Osteocyte (in vitro differentiated cells): ENCODE results near the gene ABCC1. TPM values are rescaled to one million over a fixed set of nuclear protein-coding genes. Genes with fewer than 3 reads are reported as not detected.

Experiments
- DNase-seq: peaks from one replicate; pipeline ENCODE4 v3.0.0; 2021; ENCODE audit warnings: mixed read lengths; ENCODE audit not compliant: unreplicated experiment; ENCODE audit errors: extremely low spot score
- H3K27ac Mint-ChIP-seq: one replicate; pipeline ENCODE4 v1.8.0; 2021; ENCODE audit warnings: mild to moderate bottlenecking, mixed read lengths; ENCODE audit not compliant: unreplicated experiment
- H3K27me3 Mint-ChIP-seq: one replicate; pipeline ENCODE4 v1.8.0; 2021; ENCODE audit warnings: mixed read lengths; ENCODE audit not compliant: unreplicated experiment
- H3K36me3 Mint-ChIP-seq: one replicate; pipeline ENCODE4 v1.8.0; 2021; ENCODE audit warnings: mixed read lengths; ENCODE audit not compliant: unreplicated experiment
- H3K4me1 Mint-ChIP-seq: one replicate; pipeline ENCODE4 v1.8.0; 2021; ENCODE audit warnings: mixed read lengths; ENCODE audit not compliant: unreplicated experiment
- H3K4me3 Mint-ChIP-seq: one replicate; pipeline ENCODE4 v1.8.0; 2021; ENCODE audit warnings: mild to moderate bottlenecking, moderate library complexity, mixed read lengths; ENCODE audit not compliant: unreplicated experiment
- H3K9me3 Mint-ChIP-seq: one replicate; pipeline ENCODE4 v1.8.0; 2021; ENCODE audit warnings: mixed read lengths; ENCODE audit not compliant: unreplicated experiment
- total RNA-seq: library from RNA; stranded (reverse); gene quantifications from 2 replicates; pipeline ENCODE4 v1.2.1, GENCODE V29; 2021
- TF ChIP-seq, protein P1 (sequence below): fragments of 200-600 bp; sonication (generic); IDR thresholded peaks from 2 replicates; pipeline ENCODE4 v1.5.0; 2021; ENCODE audit warnings: antibody characterized with exemption, mild to moderate bottlenecking, moderate library complexity

The ABCC1 gene
- total RNA-seq, 1 donor from 2014 or later = 256 TPM

DNA sequence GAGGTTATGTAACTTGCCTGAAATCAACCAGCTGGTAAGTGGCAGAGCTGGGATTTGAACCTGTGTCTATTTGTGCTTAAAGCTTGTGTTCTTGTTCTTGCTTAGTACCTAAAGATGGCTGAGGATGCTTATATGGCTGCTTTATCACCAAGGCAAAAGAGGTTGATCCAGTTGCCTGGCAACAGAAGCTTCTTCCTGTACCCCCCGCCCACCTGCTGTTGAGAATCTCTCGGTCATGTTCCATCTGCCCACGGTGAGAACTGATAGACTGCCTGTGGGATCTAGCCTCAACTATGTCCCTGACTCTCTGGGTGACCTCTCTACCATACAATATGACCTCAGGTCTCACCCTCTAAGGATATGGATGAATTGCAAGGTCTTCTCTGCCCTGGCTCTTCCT lies 213.2 kb downstream of the ABCC1 start:
- Mint-ChIP-seq H3K4me1 (no peaks in the 10 kb centered on the region), H3K9me3 (peaks cover 15% of the 10 kb centered on the region)

DNA sequence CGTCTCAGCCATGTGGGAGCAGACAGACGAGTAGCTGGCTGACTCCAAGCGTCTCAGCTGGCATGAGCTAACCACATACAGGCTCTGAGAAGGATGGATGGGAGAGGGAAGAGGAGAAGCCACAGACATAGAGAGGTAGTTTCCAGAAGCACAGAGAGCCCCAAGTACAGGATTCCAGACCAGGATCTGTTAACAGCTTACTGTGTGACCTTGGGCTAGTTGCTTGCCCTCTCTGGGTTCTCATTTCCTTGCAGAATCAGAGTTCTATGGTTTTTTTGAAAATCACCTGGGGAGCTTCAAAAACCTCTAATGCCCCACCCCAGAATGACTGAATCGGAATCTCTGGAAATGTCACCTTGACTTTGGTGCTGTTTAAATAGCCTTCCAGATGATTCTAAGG lies 213.7 kb downstream of the ABCC1 start:
- H3K9me3 Mint-ChIP-seq = peaks cover 11% of the 10 kb centered on the region
- no peaks in the 10 kb centered on the region for H3K36me3 Mint-ChIP-seq
- no peak overlapping the region for H3K4me3 Mint-ChIP-seq

More for the DNA sequence above, 213.2 kb downstream of the ABCC1 start:
- no peak for DNase-seq
- Mint-ChIP-seq H3K36me3 (no peaks in the 10 kb centered on the region), H3K4me3 (no peak overlapping the region), H3K27ac (no peak overlapping the region), H3K27me3 (no peaks in the 10 kb centered on the region)
- TF ChIP-seq, protein P1, sequence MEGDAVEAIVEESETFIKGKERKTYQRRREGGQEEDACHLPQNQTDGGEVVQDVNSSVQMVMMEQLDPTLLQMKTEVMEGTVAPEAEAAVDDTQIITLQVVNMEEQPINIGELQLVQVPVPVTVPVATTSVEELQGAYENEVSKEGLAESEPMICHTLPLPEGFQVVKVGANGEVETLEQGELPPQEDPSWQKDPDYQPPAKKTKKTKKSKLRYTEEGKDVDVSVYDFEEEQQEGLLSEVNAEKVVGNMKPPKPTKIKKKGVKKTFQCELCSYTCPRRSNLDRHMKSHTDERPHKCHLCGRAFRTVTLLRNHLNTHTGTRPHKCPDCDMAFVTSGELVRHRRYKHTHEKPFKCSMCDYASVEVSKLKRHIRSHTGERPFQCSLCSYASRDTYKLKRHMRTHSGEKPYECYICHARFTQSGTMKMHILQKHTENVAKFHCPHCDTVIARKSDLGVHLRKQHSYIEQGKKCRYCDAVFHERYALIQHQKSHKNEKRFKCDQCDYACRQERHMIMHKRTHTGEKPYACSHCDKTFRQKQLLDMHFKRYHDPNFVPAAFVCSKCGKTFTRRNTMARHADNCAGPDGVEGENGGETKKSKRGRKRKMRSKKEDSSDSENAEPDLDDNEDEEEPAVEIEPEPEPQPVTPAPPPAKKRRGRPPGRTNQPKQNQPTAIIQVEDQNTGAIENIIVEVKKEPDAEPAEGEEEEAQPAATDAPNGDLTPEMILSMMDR = no peak

DNA sequence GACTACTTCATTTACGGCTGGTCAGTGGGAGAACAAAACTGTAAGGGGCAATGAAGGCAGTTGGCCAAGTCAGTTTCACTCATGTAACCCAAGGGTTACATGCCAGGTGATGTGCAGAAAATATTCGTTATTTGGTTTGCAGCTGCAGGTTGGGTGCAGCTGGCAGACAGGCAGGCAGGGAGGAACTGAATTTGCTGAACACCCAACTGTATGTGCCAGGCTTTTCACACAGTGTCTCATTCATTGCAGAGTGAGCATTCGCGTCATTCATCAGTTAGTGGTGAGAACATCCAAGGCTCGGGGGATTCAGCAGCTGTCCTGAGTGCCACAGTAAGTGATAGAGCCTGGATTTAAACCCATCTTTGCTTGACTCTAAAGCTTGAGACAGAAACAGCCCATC lies 214.2 kb downstream of the ABCC1 start:
- TF ChIP-seq, protein P1 = no peak
- no peak for DNase-seq
- peaks cover 7% of the 10 kb centered on the region for H3K9me3 Mint-ChIP-seq
- no peaks in the 10 kb centered on the region for H3K27me3 Mint-ChIP-seq
- H3K27ac Mint-ChIP-seq = no peak overlapping the region
- no peaks in the 10 kb centered on the region for H3K36me3 Mint-ChIP-seq
- no peaks in the 10 kb centered on the region for H3K4me1 Mint-ChIP-seq
- H3K4me3 Mint-ChIP-seq = no peak overlapping the region

More for the DNA sequence above, 213.7 kb downstream of the ABCC1 start:
- Mint-ChIP-seq H3K27me3 (no peaks in the 10 kb centered on the region), H3K4me1 (no peaks in the 10 kb centered on the region), H3K27ac (no peak overlapping the region)
- DNase-seq = no peak
- TF ChIP-seq, protein P1 = no peak

DNA sequence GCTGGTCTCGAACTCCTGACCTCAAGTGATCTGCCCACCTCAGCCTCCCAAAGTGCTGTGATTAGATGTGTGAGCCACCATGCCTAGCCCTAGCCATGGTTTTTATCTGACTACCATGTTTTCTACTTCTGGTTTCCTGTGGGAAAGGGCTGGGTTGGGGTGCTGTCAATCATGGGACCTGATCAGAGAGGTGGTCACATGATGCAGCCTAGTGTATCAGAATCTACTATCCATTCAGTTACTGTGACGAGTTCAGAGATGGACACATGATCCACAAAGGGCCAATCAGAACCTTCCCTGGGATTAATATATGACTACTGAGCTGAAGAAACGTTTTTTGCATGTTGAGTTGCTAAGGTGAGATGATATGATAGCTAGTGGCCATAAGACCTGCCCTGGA lies 214.8 kb downstream of the ABCC1 start:
- Mint-ChIP-seq H3K27me3 (no peaks in the 10 kb centered on the region), H3K9me3 (peaks cover 4% of the 10 kb centered on the region), H3K4me3 (no peak overlapping the region), H3K4me1 (no peaks in the 10 kb centered on the region), H3K36me3 (no peaks in the 10 kb centered on the region), H3K27ac (no peak overlapping the region)
- no peak for DNase-seq
- TF ChIP-seq, protein P1 = no peak

DNA sequence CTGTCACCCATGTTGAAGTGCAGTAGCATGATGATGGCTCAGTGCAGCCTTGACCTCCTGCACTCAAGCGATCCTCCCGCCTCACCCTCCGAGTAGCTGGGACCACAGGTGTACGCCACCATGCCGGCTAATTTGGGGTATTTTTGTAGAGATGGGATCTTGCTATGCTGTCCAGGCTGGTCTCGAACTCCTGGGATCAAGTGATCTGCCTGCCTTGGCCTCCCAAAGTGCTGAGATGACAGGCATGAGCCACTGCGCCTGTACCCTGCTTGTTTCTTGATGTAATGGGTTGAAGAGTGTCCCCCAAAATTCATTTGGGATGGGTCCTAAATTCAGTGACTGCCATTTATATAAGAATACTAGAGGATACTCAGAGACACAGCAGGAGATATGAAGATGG lies 216.7 kb downstream of the ABCC1 start:
- Mint-ChIP-seq H3K27me3 (peaks cover 2% of the 10 kb centered on the region), H3K36me3 (no peaks in the 10 kb centered on the region), H3K9me3 (no peaks in the 10 kb centered on the region), H3K4me1 (no peaks in the 10 kb centered on the region), H3K27ac (no peak overlapping the region), H3K4me3 (no peak overlapping the region)
- TF ChIP-seq, protein P1 = no peak
- no peak for DNase-seq
